Uterus (tissue), 2 donors: ENCODE data around the gene PHLDB3.

Experiments used
- POLR2A ChIP-seq, 2 donors: fragments of 450-650 bp; IDR thresholded peaks; one replicate each; pipeline ENCODE4 v1.6.1; 2016; ENCODE audit warnings: antibody characterized with exemption in 2 of 2, mild to moderate bottlenecking in 1 of 2, moderate library complexity in 1 of 2
- TF ChIP-seq, protein P1 (sequence below), 4 experiments: fragments of 200-600 bp in 2 of 4; fragments of 450-650 bp in 2 of 4; sonication (generic) in 2 of 4; IDR thresholded peaks; one replicate each; pipeline ENCODE4 v1.5.1; 2016 to 2019; ENCODE audit warnings: antibody characterized with exemption in 4 of 4, mild to moderate bottlenecking in 2 of 4, moderate library complexity in 1 of 4

DNA sequence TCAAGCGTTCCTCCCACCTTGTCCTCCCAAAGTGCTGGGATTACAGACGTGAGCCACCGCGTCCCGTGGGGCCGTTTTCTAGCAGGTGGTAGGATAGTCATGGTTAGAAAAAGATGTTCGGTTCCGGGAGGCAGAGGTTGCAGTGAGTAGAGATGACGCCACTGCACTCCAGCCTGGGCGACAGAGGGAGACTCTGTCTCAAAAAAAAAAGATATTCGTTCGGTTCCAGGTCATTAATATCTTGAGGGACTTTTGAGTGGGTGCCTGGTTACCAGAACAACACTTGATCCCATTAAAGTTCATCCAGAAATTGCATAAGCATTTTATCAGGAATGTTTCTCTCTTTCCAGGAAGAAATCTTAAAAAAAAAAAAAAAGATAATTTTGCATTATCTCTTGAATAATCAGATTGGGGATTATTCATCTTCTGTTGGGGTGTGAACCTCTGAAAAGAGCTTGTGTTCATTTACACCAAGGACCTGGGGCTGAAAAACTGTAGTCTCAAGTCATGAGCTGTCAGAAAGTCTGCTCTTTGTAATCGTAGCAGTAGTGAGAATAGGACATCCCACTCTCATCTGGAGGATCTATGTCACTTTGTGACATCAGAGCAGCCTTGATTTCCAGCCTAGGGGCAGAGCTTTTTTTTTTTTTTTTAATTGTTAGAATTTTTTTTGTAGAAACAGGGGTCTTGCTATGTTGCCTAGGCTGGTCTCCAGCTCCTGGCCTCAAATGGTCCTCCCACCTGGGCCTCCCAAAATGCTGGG is 23.5 kb upstream of the PHLDB3 start:
- TF ChIP-seq, protein P1, sequence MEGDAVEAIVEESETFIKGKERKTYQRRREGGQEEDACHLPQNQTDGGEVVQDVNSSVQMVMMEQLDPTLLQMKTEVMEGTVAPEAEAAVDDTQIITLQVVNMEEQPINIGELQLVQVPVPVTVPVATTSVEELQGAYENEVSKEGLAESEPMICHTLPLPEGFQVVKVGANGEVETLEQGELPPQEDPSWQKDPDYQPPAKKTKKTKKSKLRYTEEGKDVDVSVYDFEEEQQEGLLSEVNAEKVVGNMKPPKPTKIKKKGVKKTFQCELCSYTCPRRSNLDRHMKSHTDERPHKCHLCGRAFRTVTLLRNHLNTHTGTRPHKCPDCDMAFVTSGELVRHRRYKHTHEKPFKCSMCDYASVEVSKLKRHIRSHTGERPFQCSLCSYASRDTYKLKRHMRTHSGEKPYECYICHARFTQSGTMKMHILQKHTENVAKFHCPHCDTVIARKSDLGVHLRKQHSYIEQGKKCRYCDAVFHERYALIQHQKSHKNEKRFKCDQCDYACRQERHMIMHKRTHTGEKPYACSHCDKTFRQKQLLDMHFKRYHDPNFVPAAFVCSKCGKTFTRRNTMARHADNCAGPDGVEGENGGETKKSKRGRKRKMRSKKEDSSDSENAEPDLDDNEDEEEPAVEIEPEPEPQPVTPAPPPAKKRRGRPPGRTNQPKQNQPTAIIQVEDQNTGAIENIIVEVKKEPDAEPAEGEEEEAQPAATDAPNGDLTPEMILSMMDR (IDR thresholded peaks at IDR 0.05) = peak in 1 of 4 experiments; percentile 15
- no peak for TF ChIP-seq POLR2A (IDR thresholded peaks at IDR 0.05)
